Mesothelial cell of epicardium (in vitro differentiated cells): Measurements from ENCODE around the gene FBXO44. TPM values are rescaled to one million over a fixed set of nuclear protein-coding genes. Genes with fewer than 3 reads are reported as not detected.

Source experiments
- DNase-seq, 2 experiments: peaks; one replicate each; pipeline ENCODE4 v3.0.0; 2021; ENCODE audit warnings: low spot score in 2 of 2; ENCODE audit not compliant: unreplicated experiment in 2 of 2
- H3K27ac Mint-ChIP-seq: 2 replicates; pipeline ENCODE4 v1.8.0; 2021; ENCODE audit warnings: mixed read lengths
- H3K27me3 Mint-ChIP-seq: 2 replicates; pipeline ENCODE4 v1.8.0; 2021; ENCODE audit warnings: low read depth, mixed read lengths
- H3K36me3 Mint-ChIP-seq: 2 replicates; pipeline ENCODE4 v1.8.0; 2021; ENCODE audit warnings: mixed read lengths
- H3K4me1 Mint-ChIP-seq: 2 replicates; pipeline ENCODE4 v1.8.0; 2021; ENCODE audit warnings: mixed read lengths
- H3K4me3 Mint-ChIP-seq: 2 replicates; pipeline ENCODE4 v1.8.0; 2021; ENCODE audit warnings: mild to moderate bottlenecking, moderate library complexity, mixed read lengths
- H3K9me3 Mint-ChIP-seq: 2 replicates; pipeline ENCODE4 v1.8.0; 2021; ENCODE audit warnings: mixed read lengths
- CTCF ChIP-seq: fragments of 200-600 bp; sonication (generic); IDR thresholded peaks from one replicate; pipeline ENCODE4 v1.5.0; 2021; ENCODE audit warnings: antibody characterized with exemption; ENCODE audit not compliant: unreplicated experiment
- total RNA-seq: library from RNA; stranded (reverse); gene quantifications from 3 replicates; pipeline ENCODE4 v1.2.1, GENCODE V29; 2021

Gene FBXO44
- total RNA-seq, 1 donor from 2014 or later, result 39.4 TPM

GRCh38 chr1:11703357-11704193 is 48.9 kb downstream of the FBXO44 start:
- no peak overlapping the region for H3K4me3 Mint-ChIP-seq
- no peaks in the 10 kb centered on the region for H3K36me3 Mint-ChIP-seq
- H3K27ac Mint-ChIP-seq, result no peak overlapping the region
- no peak for TF ChIP-seq CTCF
- no peaks in the 10 kb centered on the region for H3K9me3 Mint-ChIP-seq
- DNase-seq, result no peak
- peaks cover 4% of the 10 kb centered on the region for H3K4me1 Mint-ChIP-seq
- H3K27me3 Mint-ChIP-seq, result peaks cover 10% of the 10 kb centered on the region

GRCh38 chr1:11704194-11704529 is 49.5 kb downstream of the FBXO44 start:
- Mint-ChIP-seq H3K4me1 (peaks cover 4% of the 10 kb centered on the region), H3K36me3 (no peaks in the 10 kb centered on the region), H3K9me3 (no peaks in the 10 kb centered on the region), H3K27ac (no peak overlapping the region), H3K27me3 (peaks cover 10% of the 10 kb centered on the region), H3K4me3 (no peak overlapping the region)
- no peak for TF ChIP-seq CTCF
- DNase-seq, result no peak

GRCh38 chr1:11704691-11705475 is 50.2 kb downstream of the FBXO44 start:
- DNase-seq, result no peak
- no peak for TF ChIP-seq CTCF
- Mint-ChIP-seq H3K4me3 (no peak overlapping the region), H3K36me3 (no peaks in the 10 kb centered on the region), H3K27ac (no peak overlapping the region), H3K4me1 (peaks cover 4% of the 10 kb centered on the region), H3K9me3 (no peaks in the 10 kb centered on the region), H3K27me3 (peaks cover 10% of the 10 kb centered on the region)

- H3K27me3 Mint-ChIP-seq, result peaks cover 10% of the 10 kb centered on the region
- TF ChIP-seq CTCF, result no peak
- H3K4me1 Mint-ChIP-seq, result peaks cover 4% of the 10 kb centered on the region
- H3K9me3 Mint-ChIP-seq, result no peaks in the 10 kb centered on the region
- no peak overlapping the region for H3K4me3 Mint-ChIP-seq
- no peak for DNase-seq
- H3K27ac Mint-ChIP-seq, result no peak overlapping the region
- no peaks in the 10 kb centered on the region for H3K36me3 Mint-ChIP-seq
Measured at GRCh38 chr1:11705596-11705995, 50.9 kb downstream of the FBXO44 start.

GRCh38 chr1:11706292-11706691 is 51.6 kb downstream of the FBXO44 start:
- H3K4me3 Mint-ChIP-seq, result no peak overlapping the region
- TF ChIP-seq CTCF, result no peak
- H3K27me3 Mint-ChIP-seq, result peaks cover 10% of the 10 kb centered on the region
- no peak for DNase-seq
- no peak overlapping the region for H3K27ac Mint-ChIP-seq
- H3K4me1 Mint-ChIP-seq, result peaks cover 4% of the 10 kb centered on the region
- no peaks in the 10 kb centered on the region for H3K9me3 Mint-ChIP-seq
- H3K36me3 Mint-ChIP-seq, result no peaks in the 10 kb centered on the region
